ENCODE results near the gene CLSTN3.
"Not testable (repeated sequence)": the region's sequence is repeated elsewhere in the genome, so short reads cannot be mapped to it uniquely, and the experiment has no call there.

CLSTN3 gene

DNA sequence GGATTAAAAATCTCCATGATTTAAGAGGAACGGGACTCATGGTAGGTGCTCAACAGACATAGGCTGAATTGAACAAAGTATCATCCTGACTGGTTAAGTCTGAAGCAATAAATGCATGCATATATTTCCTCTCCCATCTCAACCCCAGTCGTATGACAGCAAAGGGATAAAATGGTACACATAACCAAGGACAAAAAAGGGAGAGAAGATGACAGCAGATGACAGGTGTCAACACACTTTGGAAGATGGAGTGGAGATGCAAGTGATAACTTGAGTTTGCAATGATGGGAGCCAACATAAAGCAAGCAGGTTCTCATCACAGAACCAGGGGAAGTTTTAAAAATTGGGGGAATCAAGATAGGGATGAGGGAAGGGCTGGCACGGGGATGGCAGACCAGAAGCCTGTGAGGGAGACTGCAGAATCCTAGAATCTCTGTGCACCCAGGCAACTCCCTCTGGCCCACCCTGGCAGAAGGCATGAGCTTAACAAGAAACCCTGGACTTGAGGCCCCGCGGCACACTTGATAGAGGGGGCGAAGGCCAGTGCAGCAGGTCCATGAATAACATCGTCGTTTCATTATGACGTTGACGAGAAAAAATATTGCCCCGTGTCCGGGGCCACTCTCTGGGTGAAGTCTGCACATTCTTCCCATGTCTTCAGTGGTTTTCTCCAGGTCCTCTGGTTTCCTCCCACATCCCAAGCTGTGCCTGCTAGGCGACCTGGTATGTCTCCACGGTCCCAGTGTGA lies 26.2 kb upstream of the CLSTN3 start:
- DNase-seq (ENCODE audit: low read depth in 2 of 2): no peak

GRCh38 chr12:7106082-7106481 lies 24.1 kb upstream of the CLSTN3 start:
- DNase-seq (ENCODE audit: low read depth in 2 of 2): no peak

DNA sequence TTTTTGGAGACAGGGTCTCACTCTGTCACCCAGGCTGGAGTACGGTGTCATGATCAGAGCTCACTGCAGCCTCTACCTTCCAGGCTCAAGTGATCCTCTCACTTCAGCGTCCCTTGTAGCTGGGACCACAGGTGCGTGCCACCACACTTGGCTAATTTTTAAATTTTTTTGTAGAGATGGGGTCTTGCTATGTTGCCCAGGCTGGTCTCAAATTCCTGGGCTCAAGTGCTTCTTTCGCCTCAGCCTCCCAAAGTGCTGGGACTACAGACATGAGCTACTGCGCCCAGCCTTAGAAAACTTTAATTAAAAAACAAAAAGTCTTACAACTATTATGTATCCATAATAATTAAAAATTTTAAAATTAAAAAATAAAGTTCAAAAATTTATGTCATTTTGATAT lies 23.0 kb upstream of the CLSTN3 start:
- DNase-seq (ENCODE audit: low read depth in 2 of 2): not testable (repeated sequence)

- DNase-seq (ENCODE audit: low read depth in 2 of 2): no peak
Observed at GRCh38 chr12:7107636-7108002, 22.6 kb upstream of the CLSTN3 start.

- peak; percentile 50 to 65 for DNase-seq (ENCODE audit: low read depth in 2 of 2)
Observed at GRCh38 chr12:7108003-7108795, 22.0 kb upstream of the CLSTN3 start.

DNA sequence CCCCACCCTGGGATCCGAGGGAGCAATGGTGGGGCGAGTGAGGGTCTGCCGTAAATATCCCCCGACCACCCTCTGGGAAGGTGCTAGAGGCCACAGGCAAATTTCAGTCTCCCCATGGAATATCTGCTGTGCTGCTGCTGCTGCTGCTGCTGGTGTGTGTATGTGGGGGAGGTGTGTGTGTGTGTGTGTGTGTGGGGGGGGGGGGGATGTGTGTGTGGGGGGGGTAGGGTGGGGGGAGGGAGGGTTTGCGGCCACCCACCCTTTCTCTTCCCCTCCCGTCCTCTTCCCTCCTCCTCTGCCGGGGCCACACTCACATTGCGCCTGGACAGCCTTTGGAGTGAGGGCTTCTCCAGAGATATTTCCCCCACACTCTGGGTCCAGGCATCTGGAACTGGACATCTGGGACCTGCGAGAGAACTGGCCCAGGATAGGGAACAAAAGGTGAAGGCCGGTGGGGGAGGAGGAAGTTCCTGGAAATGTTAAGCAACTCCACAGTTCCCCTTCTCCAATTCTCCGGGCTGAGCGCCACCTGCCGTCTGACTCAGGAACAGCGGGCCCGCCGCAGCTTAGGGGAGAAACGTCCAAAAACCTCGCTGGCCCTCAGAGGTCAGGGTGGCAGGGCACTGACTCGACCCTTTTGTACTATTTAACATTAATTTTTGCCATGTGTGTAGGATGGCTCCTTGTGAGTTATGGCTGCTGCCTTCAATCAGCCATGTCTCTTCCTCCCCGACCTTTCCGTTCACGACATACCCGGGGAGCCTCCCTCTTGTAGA lies 21.2 kb upstream of the CLSTN3 start, which contains the start of gene C1RL:
C1RL (minus strand) TSS at position 419 of the 776 bp plus-strand sequence; CDS start at position 385, 34 bp downstream.
- peak; percentile 63 to 69 for DNase-seq (ENCODE audit: low read depth in 2 of 2)

DNA sequence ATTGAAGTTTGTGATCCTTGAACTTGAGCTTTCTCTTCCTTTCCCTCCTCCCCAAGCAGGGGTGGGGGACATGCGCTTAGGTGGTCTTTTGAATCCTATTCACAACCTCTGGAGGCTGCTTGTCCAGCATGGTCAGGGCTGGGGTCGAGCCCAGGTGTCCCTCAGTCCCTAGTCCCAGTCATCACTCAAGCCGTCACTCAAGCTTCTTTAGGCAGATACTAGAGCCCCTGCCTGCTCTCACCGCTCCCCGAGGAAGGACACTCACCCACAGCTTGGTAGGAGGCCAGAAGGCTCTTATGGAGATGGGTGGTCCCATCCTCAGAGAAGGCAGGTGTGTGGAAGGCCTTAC lies 20.6 kb upstream of the CLSTN3 start:
- DNase-seq (ENCODE audit: low read depth in 2 of 2): no peak

DNA sequence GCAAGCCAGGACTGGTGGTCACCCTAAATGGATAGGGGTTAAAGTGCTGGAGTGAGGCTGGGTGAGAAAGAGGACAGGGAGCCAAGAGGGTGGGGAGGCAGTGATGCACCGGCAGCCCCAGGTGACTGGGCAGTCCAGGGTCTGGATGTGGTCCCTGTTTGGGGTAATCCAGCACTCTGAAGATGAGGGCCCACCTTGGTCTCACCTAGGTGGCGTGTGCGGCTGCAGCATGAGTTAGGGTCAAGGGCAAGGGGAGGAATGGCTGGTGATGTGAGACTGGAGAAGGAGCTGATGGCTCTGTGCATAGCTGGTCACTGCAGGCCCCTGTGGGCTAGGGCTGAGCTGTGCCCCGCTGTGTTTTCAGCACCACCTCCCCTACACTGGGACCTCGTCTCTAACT lies 19.5 kb upstream of the CLSTN3 start:
- DNase-seq (ENCODE audit: low read depth in 2 of 2): no peak

- DNase-seq (ENCODE audit: low read depth in 2 of 2): no peak
Observed at GRCh38 chr12:7112041-7112440, 18.1 kb upstream of the CLSTN3 start.

DNA sequence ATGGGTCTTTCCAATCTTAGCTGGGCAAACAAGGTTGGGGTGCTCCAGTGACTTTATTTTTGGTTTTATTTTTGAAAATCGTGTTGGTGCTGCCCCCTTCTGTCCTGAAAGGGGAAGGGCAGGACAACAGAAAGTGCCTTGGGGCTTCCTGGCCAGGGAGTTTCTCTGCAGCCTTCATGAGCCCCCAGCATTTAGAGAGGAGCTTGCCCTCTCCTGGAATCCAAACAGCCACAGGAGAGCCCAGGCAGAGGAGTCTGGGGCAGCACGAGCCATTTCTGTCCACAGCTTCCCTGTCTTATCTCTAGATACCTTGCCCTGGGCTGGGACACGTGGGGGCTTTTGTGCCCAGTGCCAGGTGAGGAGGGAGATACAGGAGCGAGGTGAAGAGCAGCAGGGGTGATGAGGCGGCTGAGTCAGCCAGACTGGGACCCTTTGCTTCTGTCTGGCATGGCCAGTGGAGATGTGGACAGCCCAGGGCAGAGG lies 16.7 kb upstream of the CLSTN3 start:
- no peak for DNase-seq (ENCODE audit: low read depth in 2 of 2)

- DNase-seq (ENCODE audit: low read depth in 2 of 2): no peak
Observed at GRCh38 chr12:7114008-7114407, 16.2 kb upstream of the CLSTN3 start.

GRCh38 chr12:7114851-7115250 lies 15.3 kb upstream of the CLSTN3 start:
- DNase-seq (ENCODE audit: low read depth in 2 of 2): no peak

- DNase-seq (ENCODE audit: low read depth in 2 of 2): no peak
Observed at GRCh38 chr12:7116196-7116595, 14.0 kb upstream of the CLSTN3 start.

DNA sequence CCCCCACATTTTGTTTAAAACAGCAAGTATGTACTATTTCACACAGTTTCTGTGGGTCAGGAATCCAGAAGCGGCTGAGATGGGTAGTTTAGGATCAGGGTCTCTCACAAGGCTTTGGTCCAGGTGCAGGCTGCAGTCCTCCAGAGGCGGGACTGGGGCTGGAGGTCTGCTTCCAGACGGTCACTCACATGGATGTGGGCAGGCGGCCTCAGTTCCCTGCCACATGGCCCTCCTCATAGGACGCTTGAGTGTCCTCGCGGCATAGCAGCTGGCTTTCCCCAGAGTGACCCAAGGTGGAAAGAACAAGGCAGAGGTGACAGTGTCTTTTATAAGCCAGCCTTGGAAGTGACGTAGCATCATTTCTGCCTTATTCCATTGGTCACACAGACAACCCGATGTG lies 13.3 kb upstream of the CLSTN3 start:
- no peak for DNase-seq (ENCODE audit: low read depth in 2 of 2)

- no peak for DNase-seq (ENCODE audit: low read depth in 2 of 2)
Observed at GRCh38 chr12:7117670-7118069, 12.5 kb upstream of the CLSTN3 start.

DNA sequence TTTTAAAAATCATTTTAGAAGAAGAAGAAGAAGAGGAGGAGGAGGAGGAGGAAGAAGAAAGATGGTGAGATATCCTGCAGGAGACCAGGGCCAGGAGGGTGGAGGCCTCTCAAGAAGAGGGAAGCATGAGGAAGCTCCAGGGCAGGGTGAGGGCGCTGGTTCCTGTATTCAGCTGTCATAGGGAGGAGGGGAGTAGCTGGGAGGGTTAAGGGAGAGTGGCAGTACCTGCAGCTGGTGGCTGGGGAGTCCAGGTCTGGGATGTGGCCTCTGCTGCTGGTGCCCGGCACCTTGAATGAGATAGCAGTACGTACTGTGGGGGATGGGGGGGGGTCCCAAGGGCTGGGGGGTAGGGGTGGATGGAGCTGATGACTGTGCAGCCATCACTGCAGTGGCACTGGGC lies 11.3 kb upstream of the CLSTN3 start:
- no peak for DNase-seq (ENCODE audit: low read depth in 2 of 2)

- DNase-seq (ENCODE audit: low read depth in 2 of 2): no peak
Observed at GRCh38 chr12:7120166-7120565, 10.0 kb upstream of the CLSTN3 start.

GRCh38 chr12:7121324-7121723 lies 8.8 kb upstream of the CLSTN3 start:
- DNase-seq (ENCODE audit: low read depth in 2 of 2): no peak

DNA sequence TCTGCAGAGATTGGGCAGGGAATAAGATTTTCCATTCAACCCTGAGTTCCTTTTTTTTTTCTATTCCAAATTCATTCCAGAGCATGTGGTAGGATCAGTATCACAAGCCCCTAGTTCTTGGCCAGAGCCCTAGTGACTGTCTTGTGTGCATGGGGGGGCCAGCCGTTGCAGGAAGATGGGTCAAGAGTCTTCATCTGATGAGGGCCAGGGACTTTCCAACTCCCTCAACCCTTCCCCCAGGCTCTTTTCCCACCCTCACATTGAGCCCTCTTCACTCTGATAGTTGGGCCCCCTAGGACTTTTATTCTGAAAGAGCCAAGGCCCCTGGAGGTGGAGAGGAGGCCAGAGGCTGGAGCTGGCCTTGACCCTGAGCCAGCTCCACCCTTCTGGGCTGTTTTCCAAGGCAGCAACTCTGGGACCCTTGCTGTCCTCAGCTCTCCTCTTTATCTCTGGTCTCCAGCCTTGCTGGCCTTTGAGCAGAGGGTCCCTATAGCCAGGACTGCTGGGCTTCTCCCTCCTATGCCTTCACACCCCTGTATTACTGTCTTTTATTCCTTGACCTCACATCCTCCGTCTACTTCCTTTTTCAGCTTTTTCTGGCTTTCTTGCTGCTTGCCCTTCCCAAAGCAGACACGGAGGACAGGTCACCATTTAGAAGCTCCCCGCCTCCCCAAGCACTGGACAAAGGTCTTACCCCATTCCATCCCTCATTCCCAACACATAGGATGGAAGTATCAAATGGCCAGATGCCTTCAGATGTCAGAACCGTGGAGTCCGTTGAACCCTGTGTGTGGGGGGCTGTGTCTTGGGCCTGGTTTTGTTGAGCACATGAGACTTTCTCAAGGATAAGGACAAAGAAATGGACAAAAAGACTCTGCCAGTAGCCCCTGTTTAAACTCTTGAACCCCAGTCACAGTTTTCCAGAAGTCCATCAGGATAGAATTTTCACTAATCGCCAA lies 7.1 kb upstream of the CLSTN3 start:
- no peak for DNase-seq (ENCODE audit: low read depth in 2 of 2)

DNA sequence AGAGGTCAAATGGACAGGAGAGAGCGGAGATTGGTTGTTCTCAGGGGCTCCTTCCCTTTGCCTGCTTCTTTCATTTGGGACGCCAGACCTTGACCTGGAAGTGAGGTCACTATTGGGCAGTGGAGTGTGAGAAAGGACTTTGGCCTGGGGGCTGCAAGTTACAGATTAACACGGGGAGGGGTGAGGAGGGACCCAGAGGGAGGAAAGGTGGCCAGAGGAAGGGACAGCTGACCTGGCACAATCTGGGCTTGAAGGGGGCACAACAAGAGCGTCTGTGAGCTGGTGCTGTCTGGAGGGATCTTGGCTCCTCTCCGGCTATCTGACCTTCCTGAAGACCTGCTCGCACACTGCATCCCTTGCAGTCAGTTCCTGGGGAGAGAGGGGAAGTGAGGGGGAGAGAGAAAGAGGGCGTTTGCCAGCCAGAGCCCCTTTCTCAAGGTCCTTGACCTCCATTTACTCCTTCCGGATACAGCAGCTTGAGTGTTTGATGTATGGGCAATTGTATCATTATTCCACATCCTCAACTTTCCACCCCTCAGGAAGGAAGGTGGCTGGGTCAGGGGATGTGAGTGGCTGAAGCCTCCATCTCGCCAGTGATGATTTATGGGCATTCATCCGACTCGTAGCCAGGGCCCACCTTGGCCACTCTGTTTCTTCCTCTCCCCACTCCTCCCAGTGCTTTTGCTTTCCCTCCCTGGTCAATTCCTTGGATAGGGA lies 6.2 kb upstream of the CLSTN3 start:
- DNase-seq (ENCODE audit: low read depth in 2 of 2): no peak
